HUDEP-2 (cell line): Measurements from ENCODE around the gene ADAT1.
A peak's percentile ranks its signal among the peaks of the same experiment; 100 is the strongest.

Experiments
- DNase-seq, 76 experiments: peaks; one replicate each; lab custom pipeline; 2025; ENCODE audit not compliant: unreplicated experiment in 76 of 76; lab: John Stamatoyannopoulos, UW

The ADAT1 gene

DNA sequence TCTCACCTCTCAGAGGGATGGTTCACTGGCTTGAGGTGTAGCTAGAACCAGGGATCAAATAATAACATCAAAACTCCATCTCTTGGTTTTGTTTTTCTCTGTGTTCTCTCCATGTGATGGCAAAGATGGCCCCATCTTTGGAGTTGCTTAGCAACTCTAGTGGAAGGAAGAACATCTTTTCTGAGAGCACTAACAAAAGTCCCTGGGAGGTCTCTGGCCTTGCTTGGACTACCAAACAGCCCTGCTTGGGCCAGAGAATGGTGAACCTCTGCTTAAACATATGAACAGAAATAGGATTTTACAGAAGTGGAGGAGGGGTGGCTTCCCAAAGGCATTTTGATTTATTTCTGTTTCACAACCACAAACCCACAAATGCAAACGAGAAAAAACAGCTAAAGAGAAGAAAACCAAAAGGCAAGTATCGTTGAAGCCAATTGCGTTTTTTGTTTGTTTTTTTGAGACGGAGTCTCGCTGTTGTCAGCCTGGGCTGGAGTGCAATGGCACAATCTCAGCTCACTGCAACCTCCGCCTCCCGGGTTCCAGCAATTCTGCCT is 43.7 kb downstream of the ADAT1 start:
- no peak for DNase-seq

DNA sequence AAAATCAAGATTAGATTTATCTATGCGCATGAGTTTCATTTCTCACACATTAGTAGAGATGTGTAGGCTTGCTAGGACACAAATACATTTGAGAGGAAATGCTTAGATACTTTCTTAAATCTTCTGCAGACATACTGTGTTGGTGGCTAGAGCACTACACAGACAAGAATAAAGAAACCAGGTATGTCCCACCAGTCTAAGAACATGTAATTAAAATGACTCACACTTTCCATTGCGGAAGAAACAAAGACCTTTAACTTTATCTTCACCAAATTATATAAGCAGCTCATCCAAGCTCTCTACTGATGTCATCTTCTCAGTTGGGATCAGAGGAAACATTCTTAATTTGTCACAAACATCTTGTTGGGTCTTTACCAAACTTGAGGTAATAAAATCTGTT is 44.4 kb downstream of the ADAT1 start:
- DNase-seq = no peak

DNA sequence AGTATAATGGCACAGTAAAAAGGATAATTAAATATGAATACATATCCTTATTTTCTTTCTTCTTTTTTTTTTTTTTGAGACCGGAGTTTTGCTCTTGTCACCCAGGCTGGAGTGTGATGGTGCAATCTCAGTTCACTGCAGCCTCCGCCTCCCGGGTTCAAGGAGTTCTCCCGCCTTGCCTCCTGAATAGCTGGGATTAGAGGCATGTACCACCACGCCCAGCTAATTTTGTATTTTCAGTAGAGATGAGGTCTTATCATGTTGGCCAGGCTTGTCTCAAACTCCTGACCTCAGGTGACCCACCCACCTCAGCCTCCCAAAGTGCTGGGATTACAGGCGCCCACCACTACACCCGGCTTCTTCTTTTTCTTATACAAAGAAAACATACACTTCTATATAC is 44.9 kb downstream of the ADAT1 start:
- DNase-seq = peak in 22 of 76 experiments; percentile 4 to 54 (median 22)

DNA sequence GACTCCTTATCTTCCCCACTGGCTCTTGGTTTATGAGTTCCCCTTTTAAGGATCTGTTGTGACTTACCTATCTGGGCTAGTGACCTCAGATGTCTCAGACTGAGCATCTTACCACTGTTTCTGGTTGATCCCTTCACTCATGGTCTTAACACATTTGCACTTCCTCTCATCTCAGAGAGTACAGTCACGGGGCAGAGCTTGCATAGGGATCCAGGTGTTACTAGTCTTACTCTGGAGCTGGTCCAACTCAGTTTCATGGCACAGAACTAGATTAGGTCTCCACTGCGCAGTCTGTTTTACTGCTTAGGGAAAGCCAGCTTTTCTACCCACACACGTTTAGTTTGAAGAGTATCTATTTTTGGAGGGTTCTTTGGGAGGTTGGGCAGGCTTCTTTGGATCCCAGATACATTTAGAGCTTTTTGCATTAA is 46.7 kb downstream of the ADAT1 start:
- no peak for DNase-seq

DNA sequence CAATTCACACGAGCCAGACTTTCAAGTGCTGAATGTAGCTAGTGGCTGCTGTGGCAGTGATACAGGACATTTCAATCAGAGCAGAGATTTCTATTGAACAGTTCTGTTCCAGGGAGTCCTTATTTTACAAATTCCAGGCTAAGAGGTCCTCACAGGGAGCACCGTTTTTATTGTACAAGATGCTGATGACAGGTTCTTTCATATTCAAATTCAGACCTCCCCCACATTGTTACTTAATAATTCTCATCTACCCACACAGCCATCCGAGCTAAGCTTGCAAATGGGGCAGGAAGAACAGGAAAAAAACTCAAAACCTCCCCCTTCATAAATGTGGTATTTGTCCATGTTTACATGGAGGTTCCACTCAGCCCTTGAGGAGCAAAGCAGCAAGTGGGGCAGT is 47.1 kb downstream of the ADAT1 start:
- no peak for DNase-seq

DNA sequence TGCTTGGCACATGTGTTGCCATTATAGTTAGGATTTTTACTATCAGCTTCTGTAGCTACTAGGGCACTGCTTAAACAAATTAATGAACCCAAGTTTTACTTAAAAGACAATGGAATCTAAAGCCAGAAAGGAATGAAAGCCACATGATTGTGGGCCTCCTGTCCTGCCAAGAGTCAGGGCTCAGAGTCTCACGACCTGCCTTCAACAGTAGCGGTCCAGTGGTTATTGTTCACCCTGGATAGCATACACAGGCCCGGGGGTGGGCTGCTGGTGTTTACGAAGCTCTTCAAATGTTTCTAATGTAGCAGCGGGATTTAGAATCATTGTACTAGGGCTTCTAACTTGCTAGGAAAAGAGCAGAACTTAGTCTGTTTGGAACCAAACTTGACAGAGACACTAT is 49.1 kb downstream of the ADAT1 start:
- DNase-seq = no peak

DNA sequence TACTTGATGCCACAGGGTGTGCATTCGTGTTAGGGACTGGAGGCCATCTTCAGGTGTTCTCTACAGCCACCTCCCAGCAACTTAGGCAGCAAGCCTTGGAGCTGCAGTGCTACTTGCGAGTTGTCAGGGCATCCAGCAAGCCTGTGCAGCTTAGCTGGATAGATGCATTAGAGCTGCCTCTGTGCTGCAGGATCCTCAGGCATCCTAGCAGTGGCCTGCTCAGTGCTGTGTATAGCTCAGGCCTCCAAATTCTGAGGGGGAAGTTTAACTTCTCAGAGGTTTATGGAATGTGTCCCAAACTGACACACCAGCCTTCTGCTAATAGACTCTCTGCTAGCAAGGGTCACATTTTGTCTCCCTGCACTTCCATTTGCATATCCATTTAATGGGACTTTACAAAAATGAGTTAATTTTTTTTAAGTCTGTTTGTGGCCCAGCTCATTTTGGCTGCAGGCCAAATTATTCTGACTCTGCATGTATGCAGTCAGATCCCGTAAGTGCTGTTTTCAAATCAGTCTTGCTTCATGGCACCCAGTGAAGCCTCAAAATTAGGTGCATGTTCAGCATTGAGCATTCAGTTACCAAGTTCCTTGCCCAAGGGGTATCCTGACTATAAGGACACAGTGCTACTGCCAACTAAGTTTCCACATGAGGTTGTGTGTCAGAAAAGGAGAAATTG is 50.1 kb downstream of the ADAT1 start:
- DNase-seq = peak in 5 of 76 experiments; percentile 1 to 20 (median 10)

DNA sequence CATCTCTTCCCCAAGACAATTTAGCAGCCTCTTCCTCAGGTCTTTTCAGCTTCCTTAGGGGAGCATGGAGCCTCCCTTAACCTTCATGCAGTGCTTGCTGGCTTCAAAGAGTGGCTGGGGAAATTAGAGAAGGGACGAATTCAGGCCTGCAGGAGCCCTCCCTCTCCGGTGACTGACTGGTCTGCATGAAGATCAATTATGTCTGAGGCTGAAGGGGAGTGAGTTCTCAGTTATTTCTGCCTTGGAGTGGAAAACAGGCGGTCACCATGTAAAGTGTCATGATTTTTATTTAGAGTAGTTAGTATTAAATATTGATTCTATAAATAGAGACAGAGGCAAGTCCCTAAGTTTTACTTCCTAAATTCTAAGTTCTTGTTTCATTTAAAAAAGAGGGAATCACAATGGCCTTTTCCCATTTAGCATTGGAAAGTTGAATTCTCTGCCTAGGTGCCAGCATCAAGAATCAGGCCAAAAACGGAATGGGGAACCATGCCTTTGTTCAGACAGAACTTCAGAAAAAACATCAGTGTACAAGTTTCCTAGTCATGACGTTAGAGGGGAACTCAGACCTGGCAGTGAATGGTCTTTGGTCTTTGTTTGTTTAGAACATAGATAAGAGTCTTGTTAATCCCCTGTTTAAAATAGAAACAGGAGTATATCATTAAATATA is 52.5 kb downstream of the ADAT1 start:
- DNase-seq = no peak

DNA sequence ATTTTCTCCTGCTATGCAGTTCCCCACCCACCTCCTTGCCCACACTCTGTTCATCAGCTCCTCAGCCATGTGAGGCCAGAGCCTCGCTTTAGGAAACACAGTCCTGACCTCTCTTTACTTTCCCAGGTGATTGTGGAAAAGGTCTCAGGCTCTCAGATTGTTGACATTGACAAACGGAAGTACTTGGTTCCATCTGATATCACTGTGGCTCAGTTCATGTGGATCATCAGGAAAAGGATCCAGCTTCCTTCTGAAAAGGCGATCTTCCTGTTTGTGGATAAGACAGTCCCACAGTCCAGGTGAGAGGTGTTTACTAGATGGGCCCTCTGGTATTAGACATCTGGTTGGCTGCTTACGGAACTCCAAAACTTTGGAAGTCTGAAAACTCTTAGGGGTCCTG is 55.2 kb downstream of the ADAT1 start:
- DNase-seq = no peak

DNA sequence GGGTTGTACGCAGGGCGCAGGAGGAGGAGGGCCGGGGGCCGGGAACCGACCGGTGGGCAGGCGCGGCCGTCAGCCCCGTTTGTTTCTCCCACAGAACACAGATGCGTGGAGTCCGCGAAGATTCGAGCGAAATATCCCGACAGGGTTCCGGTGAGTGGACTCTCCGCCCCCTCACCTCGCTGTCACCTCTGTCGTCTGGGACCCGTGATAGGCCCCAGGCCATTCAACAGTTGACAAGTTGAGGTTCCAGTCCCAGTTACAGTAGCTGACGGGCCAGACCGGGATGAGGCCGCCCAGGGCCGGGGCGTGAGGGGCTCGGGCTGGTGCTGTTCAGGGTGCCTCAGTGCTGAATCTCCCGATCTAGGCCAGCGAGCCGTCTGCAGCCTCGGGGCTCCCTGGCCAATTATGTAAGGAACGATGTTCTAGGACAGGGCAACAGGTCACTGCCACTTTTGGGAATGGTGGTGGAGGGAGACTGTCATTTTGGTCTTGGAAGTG is 56.3 kb downstream of the ADAT1 start:
- peak in 15 of 76 experiments; percentile 1 to 46 (median 12) for DNase-seq

DNA sequence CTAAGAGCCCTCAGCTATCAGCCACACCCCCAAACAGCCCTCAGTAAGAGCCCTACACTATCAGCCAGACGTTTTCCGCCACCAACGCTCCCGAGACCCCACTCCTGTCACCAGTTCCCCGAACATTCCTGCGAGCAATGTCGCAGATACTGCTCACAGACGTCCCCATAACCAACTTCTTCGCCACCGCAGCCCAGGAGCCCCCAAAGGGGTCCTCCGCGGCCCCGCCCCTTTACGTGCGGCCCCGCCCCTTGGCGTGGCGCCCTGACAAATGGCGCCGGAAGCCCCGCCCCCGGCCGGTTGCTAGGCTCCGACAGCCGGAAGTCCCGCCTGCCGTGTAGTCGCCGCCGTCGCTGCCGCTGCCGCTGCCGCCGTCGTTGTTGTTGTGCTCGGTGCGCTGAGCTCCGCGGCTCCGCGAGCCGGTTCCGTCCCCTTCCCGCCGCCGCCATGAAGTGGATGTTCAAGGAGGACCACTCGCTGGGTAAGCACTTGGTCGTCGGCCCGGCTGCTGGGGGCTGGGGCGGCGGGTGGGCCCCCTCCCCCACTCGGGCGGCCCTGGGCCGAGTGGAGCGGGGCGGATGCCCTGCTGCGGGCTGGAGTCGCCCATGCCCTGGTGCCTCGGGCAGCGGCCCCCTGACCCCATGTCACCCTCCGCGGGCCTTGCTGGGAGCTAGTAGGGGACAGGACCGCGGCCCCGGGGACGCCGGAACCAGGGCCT is 56.9 kb downstream of the ADAT1 start, which contains the start of gene GABARAPL2:
Gene GABARAPL2 (plus strand): TSS at position 340 of the 718 bp plus-strand sequence. CDS start 108 bp downstream, at position 448.
- DNase-seq = peak in 72 of 76 experiments; percentile 12 to 93 (median 66)

DNA sequence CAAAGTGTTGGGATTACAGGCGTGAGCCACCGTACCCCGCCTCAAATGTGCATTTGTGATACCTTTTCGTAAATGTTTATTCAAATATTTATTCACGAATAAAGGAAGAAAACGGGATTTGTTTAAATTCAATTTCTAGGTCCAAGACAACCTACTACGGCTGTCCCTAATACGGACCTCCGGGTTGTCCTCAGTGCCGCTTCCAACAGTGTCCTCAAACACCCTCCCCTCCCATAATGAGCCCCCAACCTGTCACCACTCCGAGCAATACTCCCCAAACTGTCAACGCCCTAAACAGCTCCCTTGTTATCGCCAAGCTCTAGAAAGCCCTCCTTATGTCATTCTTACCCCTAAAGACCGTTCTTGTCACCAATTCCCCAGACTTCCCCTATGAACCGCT is 57.4 kb downstream of the ADAT1 start:
- DNase-seq = no peak

DNA sequence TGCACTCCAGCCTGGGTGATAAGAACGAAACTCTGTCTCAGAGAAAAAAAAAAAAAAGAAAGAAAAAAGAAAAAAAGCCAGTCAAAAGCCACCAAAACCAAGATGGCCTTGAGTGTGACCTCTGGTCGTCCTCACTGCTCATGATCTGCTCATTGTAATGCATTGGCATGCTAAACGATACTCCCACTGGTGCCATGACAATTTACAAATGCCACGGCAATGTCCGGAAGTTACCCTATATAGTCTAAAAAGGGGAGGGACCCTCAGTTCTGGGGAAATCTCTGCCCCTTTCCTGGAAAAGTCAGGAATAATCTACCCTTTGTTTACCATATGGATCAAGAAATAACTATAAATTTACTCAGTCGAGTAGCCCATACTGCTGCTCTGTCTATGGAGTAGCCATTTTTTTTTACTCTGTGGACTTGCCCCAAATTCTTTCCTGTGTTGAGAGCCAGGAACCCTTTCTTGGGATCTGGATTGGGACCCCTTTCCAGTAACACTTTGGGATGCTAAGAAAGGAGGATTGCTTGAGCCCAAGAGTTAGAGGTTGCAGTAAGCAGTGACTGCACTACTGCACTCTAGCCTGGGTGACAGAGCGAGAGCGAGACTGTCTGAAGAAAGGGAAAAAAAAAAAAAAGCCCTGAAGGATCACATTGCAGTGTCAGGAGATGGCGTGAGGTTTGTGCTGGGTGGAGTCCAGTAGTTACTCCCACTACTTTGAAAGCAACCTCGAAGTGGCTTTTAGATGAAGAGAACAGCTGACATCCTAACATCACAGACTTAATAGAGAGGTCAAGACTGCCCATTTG is 63.3 kb downstream of the ADAT1 start:
- DNase-seq = peak in 43 of 76 experiments; percentile 6 to 61 (median 24)

DNA sequence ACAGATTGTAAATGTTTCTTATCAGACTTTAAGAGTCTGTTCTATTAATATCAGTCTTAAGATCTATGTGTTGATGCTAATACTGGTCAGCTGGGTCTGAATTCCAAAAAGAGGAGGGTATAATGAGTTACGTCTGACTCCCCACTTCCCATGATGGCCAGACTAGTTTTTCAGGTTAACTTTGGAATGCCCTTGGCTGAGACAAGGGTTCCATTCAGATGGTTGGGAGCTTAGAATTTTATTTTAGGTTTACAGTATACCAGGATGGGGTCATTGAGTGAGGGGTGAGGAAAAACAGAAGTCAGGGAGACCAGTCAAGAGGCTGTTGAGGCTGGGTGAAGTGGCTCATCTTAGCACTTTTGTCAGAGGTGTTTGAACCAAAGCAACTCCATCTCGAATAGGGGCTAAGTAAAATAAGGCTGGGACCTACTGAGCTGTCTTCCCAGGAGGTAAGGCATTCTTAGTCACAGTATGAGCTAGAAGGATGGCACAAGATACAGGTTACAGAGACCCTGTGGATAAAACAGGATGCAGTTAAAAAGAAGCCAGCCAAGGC is 64.2 kb downstream of the ADAT1 start:
- no peak for DNase-seq

DNA sequence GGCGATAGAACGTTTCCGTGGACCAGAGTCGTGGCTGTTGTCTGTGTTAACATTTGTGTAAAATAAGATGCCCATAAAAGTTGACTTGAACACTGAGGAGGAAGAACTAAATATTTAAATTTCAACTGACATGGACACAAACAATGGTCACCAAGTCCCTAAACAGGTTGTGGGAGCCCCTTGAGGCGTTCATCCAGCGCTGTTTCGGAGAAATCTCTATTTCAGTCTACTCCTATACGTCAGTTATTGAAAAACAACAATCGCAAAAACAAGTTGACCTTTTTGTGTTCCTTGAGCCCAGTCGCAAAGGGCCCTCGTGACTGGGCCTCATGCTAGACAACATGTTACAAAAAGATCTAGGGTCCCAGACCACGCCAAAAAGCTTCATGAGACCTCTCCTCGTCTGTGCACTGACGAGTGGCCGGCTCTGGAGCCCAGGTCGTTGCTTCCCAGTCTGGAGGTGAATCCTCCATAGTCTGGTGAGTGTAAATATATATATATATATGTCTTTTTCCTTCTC is 66.6 kb downstream of the ADAT1 start:
- peak in 1 of 76 experiments; percentile 30 for DNase-seq

DNA sequence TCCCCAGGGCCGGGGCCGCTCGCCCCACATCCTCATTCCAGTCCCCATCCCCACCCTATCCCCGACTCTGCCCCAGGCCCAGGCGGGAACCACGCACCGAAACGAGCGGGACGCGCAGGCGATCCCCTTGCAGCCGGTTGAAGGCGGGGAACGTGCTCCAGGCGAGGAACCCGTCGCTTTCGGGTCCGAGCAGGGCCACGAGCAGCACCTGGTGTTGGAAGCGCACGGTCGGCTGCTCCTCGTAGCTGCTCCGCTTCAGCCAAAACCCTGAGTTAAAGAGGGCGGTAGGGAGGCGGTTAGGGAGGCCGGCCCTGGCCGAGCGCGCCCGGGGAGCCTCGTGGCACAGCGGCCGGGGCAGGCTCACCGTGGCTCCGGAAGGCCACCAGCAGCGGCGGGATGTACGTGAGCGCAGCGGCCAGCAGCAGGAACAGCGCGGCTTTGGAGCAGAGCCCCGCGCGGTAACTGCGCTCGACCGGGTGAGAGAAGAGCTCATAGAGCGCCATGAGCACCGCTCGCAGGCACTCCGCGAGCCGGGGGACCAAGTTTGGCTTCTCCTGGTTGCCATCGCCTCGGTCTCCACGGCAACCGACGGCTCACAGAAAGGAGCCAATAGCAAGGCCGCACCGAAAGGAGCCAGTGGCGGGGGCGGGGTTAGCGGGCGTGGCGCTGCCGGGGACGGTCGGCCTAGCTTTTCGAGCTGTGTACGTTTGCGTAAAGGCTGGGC is 67.2 kb downstream of the ADAT1 start, which contains the start of gene TMEM231:
Gene TMEM231 (minus strand): TSS at position 546 of the 724 bp plus-strand sequence. CDS start 43 bp downstream, at position 503.
- DNase-seq = peak; percentile 30 to 96 (median 91)

DNA sequence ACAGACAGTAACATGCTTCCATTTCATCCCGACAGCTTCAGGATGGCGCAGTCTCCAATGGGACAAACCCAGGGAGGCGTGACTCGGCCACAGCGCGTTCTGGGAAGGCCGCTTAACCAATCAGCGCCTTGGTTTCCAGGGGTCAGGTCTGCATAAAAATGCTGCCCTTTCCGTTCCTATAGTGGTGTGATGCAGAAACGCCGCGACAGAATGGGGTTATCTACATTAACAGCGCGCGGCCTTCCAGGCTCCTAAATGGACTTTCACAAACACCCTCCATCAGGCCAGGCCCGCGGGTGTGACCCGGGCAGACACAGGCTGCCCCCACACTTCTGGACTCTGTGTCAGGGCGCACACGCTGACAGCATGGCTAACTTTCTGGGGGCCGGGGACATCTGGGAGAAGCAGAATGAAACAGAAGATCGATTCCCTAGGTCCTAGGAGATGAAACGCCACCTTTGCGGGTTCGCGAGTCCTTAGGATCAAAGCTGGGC is 67.8 kb downstream of the ADAT1 start:
- DNase-seq = peak in 73 of 76 experiments; percentile 14 to 82 (median 64)

DNA sequence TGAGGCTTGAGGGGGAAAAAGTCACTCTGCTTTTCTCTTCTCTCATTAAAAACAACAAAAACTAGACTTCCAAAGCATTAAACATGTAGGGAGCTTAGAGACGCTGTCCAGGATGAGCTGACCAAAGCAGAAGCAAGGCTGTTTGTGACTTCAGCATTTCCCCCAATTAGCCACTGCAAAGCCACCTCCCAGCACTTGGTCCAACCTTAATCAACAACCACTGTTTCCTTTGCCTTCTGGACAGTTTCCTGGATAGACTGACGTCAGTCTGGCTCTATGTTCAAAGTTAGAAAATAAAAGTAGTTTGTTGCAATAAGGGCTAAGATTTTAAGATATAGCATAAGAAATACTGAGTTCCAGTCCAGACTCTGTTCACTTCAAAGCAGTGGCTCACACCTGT is 70.1 kb downstream of the ADAT1 start:
- DNase-seq = no peak
